Lung (tissue), 12 donors: ENCODE measurements around the gene TRIP6. TPM values are rescaled to one million over a fixed set of nuclear protein-coding genes. Genes with fewer than 3 reads are reported as not detected.
A peak's percentile ranks its signal among the peaks of the same experiment; 100 is the strongest.

Experiments
- ATAC-seq: fragments of 200-7000 bp; cut with Tn5 transposase; one replicate; pipeline ENCODE4 v1.9.1; 2020; ENCODE audit warnings: moderate number of reproducible peaks; ENCODE audit not compliant: insufficient read depth, low FRiP score
- DNase-seq, 3 donors: peaks; one replicate each; pipeline ENCODE4 v3.0.0-alpha.2; 2013 to 2017
- H3K27ac ChIP-seq, 2 donors: one replicate each; pipeline ENCODE4 v1.5.1; 2013; ENCODE audit warnings: mild to moderate bottlenecking in 2 of 2, moderate library complexity in 2 of 2, control low read depth in 1 of 2, inconsistent platforms in 1 of 2, low read depth in 1 of 2, low read length in 1 of 2
- H3K27me3 ChIP-seq, 3 donors: one replicate each; pipeline ENCODE4 v1.5.1; 2013; ENCODE audit warnings: low read length in 2 of 3; ENCODE audit not compliant: control insufficient read depth in 3 of 3, insufficient read depth in 3 of 3
- H3K36me3 ChIP-seq, 4 donors: one replicate each; pipeline ENCODE4 v1.5.1; 2013; ENCODE audit warnings: low read length in 4 of 4, mild to moderate bottlenecking in 1 of 4, moderate library complexity in 1 of 4; ENCODE audit not compliant: control insufficient read depth in 4 of 4, insufficient read depth in 4 of 4
- H3K4me1 ChIP-seq, 5 donors: one replicate each; pipeline ENCODE4 v1.5.1; 2013; ENCODE audit warnings: low read length in 5 of 5, mild to moderate bottlenecking in 2 of 5, moderate library complexity in 1 of 5; ENCODE audit not compliant: control insufficient read depth in 5 of 5, insufficient read depth in 5 of 5
- H3K4me3 ChIP-seq: one replicate; pipeline ENCODE4 v1.5.1; 2013; ENCODE audit warnings: mild to moderate bottlenecking, control low read depth, moderate library complexity
- H3K9ac ChIP-seq, 2 donors: one replicate each; pipeline ENCODE4 v1.5.1; 2013; ENCODE audit warnings: low read length in 2 of 2, control low read depth in 1 of 2; ENCODE audit not compliant: insufficient read depth in 1 of 2
- H3K9me3 ChIP-seq, 4 donors: one replicate each; pipeline ENCODE4 v1.5.1; 2013; ENCODE audit warnings: low read length in 3 of 4, mild to moderate bottlenecking in 1 of 4, moderate library complexity in 1 of 4; ENCODE audit not compliant: control insufficient read depth in 4 of 4, insufficient read depth in 3 of 4
- CTCF ChIP-seq: IDR thresholded peaks from 2 replicates; pipeline ENCODE4 v1.5.1; 2012; ENCODE audit warnings: mild to moderate bottlenecking; ENCODE audit errors: control extremely low read depth, extremely low read depth
- WGBS, 2 donors: extraction: QIAGEN DNeasy Blood & Tissue Kit; methylation state at CpG; one replicate each; pipeline ENCODE4 v1.1.7; 2013; 5-methylcytosine and 5-hydroxymethylcytosine counted together
- polyA plus RNA-seq, 2 donors: library from polyadenylated mRNA; stranded (reverse); fragments of 200-250 nt; gene quantifications; one replicate each; pipeline ENCODE4 v1.2.1, GENCODE V29; 2013
- total RNA-seq, 2 donors: library from RNA; depleted of rRNA in 1 of 2; stranded (reverse); fragments of >200 nt in 1 of 2; gene quantifications; one replicate each; pipeline ENCODE4 v1.2.1, GENCODE V29; 2014 to 2021
- donor health status: control.
- donor health status: control.
- donor health status: Bipolar disorder and iron deficiency.
- donor health status: healthy.
- donor health status: DM: yes; HTN: yes; CAD: no.

TRIP6 gene
- total and polyA plus RNA-seq, 4 donors, result 41.4 to 81.8 (median 52.3) TPM

GRCh38 chr7:100895701-100895955, 28.4 kb downstream of the TRIP6 start, which contains the start of gene ACHE:
TSS of gene ACHE (minus strand) at chr7:100895888. CDS start at chr7:100894232, 1,656 bp downstream.
- peaks cover 0 to 18% (median 16%) of the 10 kb centered on the region in 3 donors for H3K27me3 ChIP-seq
- peak within 1 kb of the TSS in 1 of 2 donors; percentile 3 for H3K27ac ChIP-seq
- H3K4me1 ChIP-seq, result peaks cover 0 to 25% (median 4%) of the 10 kb centered on the region in 5 donors
- ATAC-seq, result no peak
- no peak within 1 kb of the TSS for H3K9ac ChIP-seq
- WGBS, 2 donors, result 0 to 1% methylated on average over 19 to 31 of the region's 32 CpGs
- TF ChIP-seq CTCF, result no peak
- no peak for DNase-seq
- H3K36me3 ChIP-seq, result no peaks in the 10 kb centered on the region
- peaks cover 0 to 2% (median 0%) of the 10 kb centered on the region in 4 donors for H3K9me3 ChIP-seq
- H3K4me3 ChIP-seq, result peak within 1 kb of the TSS; percentile 25

GRCh38 chr7:100895956-100896731, 29.0 kb downstream of the TRIP6 start:
- DNase-seq (peak; percentile 33 to 63 (median 40)), ATAC-seq (no peak)
- H3K27me3 ChIP-seq, result peaks cover 0 to 18% (median 16%) of the 10 kb centered on the region in 3 donors
- no peaks in the 10 kb centered on the region for H3K36me3 ChIP-seq
- H3K9ac ChIP-seq, result no peak overlapping the region
- H3K4me3 ChIP-seq, result no peak overlapping the region
- peak overlapping the region in 1 of 2 donors; percentile 3 for H3K27ac ChIP-seq
- H3K9me3 ChIP-seq, result peaks cover 0 to 2% (median 0%) of the 10 kb centered on the region in 4 donors
- peaks cover 0 to 20% (median 4%) of the 10 kb centered on the region in 5 donors for H3K4me1 ChIP-seq
- no peak for TF ChIP-seq CTCF
- WGBS, 2 donors, result 4 to 6% methylated on average over 48 to 54 of the region's 54 CpGs

- H3K4me1 ChIP-seq, result peaks cover 0 to 15% (median 0%) of the 10 kb centered on the region in 5 donors
- peaks cover 0 to 18% (median 16%) of the 10 kb centered on the region in 3 donors for H3K27me3 ChIP-seq
- WGBS, 2 donors, result 1 to 3% methylated on average over 72 to 95 of the region's 95 CpGs
- no peak overlapping the region for H3K9ac ChIP-seq
- H3K27ac ChIP-seq, result no peak overlapping the region
- peak; percentile 53 for ATAC-seq
- peak; percentile 56 for TF ChIP-seq CTCF
- H3K9me3 ChIP-seq, result peaks cover 0 to 2% (median 0%) of the 10 kb centered on the region in 4 donors
- peak in 1 of 3 donors; percentile 52 for DNase-seq
- H3K4me3 ChIP-seq, result peak overlapping the region; percentile 25
- H3K36me3 ChIP-seq, result no peaks in the 10 kb centered on the region
Measured at GRCh38 chr7:100896732-100897608, 29.8 kb downstream of the TRIP6 start.
